CD4-positive, alpha-beta T cell treated with Interleukin-6 at 100 ng/mL for 8 hours (primary cell): ENCODE measurements around the gene GPBP1.

Source experiments
- DNase-seq: peaks from one replicate; pipeline ENCODE4 v3.0.0-alpha.2; 2020; ENCODE audit warnings: mixed read lengths, low spot score

GPBP1 gene

DNA sequence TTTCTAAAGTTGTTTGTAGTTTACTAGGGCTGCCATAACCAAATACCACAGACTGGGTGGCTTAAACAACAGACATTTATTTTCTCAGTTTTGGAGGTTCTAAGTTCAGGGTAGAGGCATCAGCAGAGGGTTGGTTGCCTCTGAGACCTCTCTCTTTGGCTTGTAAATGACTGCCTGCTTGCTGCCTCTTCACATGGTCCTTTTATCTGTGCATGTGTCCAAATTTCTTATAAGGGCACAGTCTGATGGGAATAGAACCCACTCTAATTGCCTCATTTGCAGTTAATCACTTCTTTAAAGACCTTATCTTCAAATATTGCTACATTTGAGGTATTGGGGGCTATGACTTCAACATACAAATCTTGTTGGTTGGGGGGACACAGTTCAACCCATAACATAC lies 36.8 kb downstream of the GPBP1 start:
- no peak for DNase-seq

DNA sequence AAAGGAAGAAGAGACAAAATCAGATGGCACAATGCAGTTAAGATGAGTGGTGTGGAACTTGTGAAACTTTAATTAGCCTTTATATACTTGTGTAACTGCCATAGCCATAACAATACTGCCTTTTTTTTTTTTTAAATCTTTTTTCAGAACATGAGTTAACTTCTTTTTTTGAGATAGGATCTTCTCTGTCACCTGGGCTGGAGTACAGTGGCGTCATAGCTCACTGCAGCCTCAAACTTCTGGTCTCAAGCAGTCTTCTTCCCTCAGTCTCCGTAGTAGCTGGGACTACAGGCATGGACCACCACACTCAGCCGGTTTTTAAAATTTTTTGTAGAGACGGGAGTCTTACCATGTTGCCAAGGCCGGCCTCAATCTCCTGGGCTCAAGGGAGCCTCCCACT lies 37.2 kb downstream of the GPBP1 start:
- no peak for DNase-seq

DNA sequence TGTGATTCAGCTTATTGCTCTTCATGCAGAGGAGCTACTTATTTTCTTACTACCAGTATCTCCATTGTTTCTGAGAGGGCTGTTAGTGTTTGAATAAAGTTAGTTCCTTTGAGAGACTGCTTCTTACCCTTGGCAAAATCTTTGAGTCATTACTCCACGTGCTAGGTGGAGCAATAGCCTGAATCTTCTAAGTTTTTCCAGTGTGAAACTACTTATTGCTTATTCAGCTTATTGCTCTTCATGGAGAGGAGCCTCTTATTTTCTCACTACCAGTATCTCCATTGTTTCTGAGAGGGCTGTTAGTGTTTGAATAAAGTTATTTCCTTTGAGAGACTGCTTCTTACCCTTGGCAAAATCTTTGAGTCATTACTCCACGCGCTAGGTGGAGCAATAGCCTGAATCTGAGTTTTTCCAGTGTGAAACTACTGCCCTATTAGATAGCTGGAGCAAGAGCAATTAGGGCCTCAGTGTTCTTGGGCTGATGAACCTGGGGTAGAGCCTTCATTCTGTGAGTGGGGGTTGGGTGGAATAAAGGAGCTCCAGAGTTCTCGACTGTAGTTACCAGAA lies 41.9 kb downstream of the GPBP1 start:
- DNase-seq = no peak

DNA sequence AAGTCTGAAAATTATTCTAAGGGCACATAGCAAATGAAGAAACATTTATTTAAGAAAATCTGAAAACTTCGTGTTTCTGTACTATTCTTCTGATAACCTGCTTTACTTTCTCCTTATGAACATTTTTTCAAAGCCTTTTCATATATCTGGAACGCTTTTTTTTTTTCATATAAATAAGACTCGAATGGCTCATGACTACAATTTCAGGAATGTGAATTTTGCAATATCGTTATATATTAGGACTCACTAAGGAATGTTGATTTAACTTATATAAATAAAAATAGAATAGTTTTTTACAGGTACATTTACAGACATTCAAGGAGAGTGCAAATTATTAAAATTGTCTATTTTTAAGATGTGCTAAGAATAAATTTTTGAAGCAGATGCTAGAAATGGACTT lies 42.9 kb downstream of the GPBP1 start:
- no peak for DNase-seq

DNA sequence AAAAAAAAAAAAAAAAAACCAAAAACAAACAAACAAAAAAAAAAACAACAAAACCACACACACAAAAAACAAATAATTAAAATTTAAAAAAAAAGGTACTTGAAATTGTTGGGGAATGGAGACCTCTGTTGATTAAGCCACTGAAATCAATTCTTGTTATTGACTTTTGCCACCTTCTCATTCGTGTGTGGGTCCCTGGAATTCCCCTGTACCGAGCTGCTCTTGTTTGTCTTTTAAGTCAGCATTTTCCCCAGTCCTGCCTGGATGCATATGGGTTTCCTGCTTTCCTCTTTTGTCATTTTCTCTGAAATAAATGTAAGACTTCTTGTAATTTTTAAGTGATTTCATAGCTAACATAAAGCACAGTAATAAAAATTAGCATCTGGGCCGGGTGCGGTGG lies 45.5 kb downstream of the GPBP1 start:
- DNase-seq = peak; percentile 8

DNA sequence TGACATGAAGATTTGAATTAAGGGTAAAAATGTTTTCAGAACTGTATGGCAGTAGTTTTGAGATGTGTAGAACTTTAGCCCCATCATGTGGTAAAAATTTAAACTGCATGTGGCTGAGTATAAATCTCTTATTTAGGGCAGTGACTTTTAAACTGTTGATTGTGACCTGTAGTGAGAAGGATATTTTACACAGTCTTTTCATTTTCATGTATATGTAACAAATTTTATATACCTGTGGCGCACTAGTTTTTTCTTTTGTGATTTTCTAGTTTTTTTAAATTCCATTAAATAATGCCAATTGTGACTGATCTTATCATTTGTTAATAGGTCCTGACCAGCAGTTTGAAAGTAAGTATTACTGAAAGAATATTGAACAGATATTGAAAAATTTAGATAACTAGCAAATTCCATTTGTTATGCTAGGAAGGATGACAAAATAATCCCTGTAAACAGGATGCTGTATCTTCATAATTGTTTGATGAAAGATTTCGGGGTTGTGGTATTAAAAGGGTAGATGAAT lies 47.2 kb downstream of the GPBP1 start:
- peak; percentile 63 for DNase-seq

DNA sequence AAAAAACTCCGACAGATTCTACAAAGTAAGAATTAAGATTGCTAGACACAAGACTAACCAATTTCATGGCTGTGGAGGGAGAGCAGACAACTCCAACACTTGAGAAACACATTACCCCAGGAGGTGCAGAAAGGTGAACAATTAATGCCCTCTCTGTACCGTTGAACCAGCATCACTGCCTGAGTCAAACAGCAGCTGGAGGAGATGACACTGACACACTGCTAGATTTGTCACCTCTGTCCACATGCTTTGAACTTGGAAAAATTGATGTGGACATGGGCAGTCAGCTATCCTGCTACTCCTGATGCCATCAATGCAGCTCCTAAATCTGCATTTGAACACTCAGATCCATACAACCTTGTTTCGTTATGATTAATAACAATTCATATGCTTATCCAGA lies 51.7 kb downstream of the GPBP1 start:
- DNase-seq = no peak

DNA sequence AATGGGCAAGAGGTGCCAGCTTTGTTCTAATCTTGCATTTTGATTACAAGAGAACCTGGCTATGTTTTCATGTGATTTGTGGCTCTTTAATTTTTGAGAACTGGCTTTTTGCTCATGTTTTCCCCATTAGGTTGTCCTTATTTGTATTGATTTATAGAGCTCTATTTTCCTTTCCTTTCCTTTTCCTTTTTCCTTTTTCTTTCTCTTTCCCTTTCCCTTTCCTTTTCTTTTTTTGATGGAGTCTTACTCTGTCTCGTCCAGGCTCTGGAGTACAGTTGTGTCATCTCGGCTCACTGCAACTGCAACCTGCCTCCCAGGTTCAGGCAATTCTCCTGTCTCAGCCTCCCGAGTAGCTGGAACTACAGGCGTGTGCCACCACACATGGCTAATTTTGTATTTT lies 55.5 kb downstream of the GPBP1 start:
- no peak for DNase-seq

DNA sequence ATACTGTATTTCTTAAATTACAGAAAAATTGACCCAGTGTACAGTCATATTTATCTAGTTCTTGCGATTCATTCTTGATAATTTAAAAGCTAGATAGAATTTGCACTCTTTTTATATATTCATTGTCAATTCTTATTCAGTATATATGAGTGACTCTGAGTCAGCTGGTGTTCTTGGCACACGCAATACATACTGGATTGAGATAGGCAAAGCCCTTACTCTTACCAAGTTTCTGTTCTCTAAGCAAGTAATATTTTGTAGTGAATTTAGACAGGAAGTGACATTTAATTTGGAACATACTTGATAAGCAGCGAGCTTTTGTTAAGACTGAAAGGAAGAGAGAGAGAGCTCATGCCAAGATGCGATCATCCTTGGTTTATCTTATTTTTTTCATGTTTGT lies 57.7 kb downstream of the GPBP1 start:
- DNase-seq = no peak

DNA sequence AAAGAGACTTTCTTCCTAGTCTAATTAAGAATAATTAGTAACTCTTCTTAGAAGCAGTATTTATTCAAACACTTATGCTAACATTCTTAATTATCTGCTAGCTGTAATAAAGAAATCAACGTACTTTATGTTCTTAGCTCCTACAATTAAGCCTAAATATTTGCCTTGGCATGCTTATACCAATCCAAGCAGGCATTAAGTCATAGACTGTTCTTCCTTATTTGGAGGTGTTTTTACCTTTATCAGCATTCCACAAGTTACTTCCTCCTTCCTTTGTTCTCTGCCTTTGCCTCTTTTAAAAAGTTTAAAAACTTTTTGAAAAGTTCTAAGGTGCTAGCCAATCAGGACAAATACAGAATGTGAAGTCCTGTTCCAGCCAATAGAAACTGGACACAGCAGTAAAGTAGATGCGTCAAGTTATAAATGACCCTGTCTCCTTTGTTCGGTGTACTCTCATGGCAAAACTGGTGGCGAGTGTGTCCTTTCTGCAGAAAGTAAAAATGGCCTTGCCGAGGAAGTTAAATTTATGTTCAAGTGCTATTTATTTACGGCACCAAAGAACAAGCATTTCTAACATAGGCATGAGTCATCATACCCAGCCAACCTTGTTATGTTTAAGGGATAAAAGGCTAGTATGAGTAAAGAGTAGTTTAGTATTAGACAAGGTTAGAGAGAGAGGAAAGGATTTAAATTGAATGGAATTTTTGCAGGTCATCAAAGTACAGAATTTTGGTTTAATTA lies 58.6 kb downstream of the GPBP1 start:
- no peak for DNase-seq

DNA sequence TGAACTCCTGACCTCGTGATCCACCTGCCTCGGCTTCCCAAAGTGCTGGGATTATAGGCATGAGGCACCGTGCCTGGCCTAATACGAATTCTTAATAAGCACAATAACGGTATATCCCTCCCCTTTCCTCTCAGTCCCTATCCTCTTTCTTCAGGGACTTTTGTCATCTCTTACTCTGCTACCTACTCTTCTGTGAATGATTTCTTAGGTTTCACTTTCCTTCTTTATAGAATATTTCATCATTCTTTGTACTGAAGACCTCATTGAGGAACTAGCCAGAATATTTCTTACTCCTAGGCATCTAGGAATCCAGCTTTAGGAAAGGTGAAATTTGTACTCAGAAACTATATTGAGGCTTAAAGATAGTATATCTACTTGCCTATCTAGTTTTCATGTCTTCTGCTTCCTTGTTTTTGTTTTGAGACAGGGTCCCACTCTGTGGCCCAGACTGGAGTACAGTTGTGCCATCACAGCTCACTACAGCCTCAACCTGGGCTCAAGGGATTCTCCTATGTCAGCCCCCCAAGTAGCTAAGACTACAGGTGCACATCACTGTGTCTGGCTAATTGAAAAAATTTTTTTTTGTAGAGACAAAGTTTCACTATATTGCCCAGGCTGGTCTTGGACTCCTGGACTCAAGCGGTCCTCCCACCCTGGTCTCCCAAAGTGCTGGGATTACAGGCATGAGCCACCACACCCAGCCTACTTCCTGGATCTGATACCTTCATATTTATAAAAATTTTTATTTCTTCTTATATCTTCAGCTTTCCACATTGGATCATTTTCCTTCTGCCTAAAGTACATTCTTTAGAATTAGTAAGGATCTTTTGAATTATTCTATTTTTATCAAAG lies 69.7 kb downstream of the GPBP1 start:
- DNase-seq = no peak

DNA sequence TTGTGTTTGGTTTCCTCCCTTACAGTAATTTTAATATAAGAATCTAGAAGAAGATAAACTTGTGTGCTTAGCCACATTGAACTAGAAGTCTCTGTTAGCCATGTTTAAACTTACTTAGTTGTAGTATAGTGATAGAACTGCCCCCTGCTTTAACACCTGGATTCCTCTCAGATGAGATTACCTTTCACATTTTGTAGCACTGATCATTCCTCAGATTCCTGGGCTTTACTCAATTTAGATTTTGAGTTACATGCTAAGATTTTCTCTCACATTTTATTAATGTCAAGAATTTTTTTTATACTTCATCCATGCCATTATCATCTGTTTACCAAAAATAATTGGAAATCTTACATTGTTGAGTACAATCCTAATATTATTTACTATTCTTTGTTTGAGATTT lies 70.5 kb downstream of the GPBP1 start:
- no peak for DNase-seq

DNA sequence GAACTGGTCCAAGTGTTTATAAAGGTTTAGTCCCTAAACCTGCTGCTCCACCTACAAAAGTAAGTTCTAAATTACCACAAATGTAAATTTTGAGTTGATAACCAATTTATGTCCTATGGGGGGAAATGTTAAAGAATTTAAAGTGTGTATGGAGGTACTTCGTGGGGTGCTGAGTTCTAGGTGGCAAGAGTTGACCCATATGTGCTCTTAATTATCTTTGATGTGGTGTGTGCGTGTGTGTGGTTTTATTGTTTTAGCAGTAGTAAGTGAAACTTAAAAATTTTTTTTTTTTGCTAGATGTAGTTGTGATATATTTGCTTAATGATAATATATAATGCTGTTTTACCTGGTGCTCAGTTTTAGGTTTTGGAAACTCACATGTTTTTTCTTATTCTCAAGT lies 72.6 kb downstream of the GPBP1 start:
- peak; percentile 28 for DNase-seq

DNA sequence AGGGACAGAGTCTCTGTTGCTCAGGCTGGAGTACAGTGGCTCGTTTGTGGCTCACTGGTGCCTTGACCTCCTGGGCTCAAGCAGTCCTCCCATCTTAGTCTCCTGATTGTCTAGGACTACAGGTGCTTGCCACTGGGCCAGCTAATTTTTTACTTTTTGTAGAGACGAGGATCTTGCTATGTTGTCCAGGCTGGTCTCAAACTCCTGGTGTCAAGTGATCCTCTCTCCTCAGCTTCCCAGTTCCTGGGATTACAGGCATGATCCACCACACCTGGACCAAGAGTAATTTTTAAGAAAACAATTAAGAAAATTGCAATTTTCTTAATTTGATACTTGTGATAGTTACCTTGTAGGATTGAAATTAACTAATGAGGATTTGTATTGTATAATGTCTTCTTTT lies 73.9 kb downstream of the GPBP1 start:
- DNase-seq = no peak

DNA sequence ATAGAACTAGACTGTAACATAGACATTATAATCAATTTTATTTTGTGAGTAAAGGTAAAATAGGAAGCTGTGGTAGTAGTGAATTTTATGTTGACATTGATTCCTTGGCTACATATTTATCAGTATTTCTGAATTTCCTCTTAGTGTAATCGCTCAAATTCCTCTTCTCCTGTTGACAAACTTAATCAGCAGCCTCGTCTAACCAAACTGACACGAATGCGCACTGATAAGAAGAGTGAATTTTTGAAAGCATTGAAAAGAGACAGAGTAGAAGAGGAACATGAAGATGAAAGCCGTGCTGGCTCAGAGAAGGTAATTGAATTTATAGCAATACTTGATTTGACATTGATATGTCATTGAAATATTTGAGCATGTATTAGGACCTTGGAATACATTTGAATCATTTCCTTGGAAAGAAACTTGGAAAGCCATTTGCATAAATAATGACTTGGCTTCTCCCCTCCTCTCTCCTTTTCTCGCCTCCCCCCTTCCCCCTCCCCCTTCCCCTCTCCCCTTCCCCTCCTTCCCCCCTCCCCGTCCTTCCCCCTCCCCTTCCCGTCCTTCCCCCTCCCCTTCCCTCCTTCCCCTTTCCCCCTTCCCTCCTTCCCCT lies 75.5 kb downstream of the GPBP1 start:
- DNase-seq = no peak

DNA sequence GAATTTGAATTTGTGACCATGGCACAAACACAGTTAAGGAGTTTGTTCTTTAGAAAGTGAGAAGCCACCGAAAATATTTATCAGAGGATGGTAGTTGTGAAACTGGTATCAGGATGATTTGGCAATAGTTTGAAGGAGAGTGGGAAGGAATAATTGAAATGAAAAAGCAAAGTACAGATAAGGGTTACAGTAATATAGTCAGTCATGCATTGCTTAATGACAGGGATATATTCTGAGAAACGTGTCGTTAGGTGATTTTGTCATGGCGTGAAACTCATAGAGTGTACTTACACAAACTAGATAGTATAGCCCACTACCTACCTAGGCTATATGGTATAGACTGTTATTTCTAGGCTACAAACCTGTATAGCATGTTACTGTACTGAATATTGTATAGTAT lies 84.2 kb downstream of the GPBP1 start:
- DNase-seq = no peak

DNA sequence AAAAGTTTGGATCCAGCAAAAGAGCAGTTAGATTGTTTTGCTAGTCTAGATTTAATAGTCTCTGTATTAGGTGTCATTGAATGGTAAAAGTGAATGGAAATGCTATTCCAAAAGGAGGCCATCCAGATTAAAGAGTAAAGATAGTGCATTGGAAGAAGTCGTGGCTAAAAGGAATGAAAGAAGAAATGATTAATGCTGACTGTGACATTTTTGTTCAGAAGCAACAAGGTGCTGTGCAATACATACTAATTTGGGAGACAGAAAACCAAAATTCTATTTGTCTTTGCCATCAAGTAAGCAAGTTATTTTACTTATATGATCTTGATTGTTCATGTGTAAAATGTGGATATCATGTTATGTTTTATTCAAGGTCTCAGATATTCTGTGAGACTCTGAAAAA lies 85.1 kb downstream of the GPBP1 start:
- DNase-seq = no peak

DNA sequence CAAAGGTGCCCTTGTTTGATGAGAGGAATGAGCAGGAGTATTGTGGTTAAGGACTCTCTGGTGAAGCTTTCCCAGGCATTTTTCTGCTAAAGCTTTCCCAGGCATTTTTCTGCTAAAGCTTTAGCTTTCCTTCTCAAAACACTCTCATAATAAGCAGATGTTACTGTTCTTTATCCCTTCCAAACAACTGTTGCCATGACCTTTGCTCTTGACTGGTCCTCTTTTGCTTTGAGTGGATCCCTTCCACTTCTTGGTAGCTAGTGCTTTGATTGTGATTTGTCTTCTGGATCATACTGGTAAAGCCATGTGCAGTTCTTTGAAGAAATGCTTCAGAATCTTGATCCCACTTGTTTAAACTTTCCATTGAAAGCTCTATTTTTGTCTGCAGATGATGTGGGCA lies 85.8 kb downstream of the GPBP1 start:
- no peak for DNase-seq

DNA sequence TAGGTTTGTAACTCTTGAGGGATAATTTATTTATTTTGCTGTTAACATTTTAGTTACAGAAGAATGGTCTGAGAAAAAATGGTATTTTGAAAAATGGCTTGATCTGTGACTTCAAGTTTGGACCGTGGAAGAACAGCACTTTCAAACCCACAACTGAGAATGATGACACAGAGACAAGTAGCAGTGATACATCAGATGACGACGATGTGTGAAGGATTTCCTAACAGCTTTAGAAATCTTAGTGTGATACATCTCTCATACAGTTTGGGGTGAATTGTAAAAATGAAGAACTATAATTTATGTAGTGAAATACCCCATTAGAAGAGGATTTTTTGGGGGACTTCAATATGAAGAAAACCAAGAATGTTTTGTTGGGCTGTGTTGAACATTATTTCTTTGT lies 88.7 kb downstream of the GPBP1 start:
- no peak for DNase-seq

DNA sequence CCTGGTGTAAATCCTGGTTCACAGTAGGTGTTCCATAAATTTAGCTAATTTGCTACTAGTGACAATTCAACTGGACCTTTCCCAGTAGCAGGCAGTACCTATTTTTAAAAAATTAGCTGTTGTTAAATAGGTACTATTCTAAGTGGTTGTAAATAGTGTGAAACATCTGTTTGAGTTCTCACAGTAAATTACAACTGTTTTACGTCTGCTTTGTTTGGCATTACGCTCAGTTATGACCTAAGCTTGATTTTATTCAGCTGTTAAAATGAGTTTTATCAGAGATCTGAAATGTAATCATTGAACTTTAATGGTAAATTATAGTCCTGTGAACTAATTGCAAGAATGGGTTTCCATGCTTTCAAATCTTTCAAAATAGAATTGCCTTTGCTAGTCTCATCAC lies 93.9 kb downstream of the GPBP1 start:
- no peak for DNase-seq

DNA sequence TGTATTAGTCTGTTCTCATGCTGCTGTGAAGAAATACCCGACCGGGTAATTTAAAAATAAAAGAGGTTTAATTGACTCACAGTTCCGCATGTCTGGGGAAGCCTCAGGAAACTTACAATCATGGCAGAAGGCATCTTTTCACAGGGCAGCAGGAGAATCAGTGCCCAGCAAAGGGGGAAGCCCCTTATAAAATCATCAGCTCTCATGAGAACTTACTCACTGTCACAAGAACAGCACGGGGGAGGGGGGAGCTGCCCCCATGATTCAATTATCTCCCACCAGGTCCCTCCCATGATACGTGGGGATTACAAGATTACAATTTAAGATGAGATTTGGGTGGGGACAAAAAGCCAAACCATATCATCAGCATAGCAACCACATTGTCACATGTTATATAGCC lies 102.5 kb downstream of the GPBP1 start:
- DNase-seq = no peak

DNA sequence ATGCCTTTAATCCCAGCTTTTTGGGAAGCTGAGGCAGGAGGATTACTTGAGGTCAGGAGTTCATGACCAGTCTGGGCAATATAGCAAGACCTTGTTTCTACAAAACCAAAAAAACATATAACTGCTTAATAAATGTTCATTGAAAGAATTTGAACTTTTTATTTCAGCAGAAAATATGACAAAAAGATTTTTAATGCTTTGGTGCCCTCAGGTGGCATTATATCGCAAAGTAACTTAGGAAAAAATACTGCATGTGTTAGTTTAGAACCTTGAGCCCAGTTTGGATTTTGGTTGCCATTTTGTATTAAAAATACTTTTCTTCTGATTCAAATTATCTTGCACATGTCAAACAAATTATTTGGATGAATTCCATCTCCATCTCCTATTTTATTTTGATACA lies 103.2 kb downstream of the GPBP1 start:
- no peak for DNase-seq

DNA sequence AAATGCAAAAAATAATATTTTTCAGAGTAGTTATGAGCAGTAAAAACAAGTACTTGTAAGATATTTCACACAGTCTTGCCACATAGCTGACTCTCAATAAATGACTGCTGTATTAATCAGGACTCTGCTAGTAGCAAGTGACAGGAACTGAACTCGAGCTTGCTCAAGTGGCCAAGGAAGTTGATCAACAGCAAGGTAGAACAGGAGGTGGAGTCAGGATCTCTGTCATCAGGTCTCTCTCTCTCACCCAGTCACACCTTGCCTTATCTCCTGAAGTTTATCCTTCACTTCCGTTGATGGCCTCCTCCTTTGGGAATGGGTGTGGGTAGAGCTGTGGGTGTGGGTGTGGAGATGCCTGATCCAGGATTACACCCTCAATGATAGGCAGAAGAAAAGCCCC lies 107.0 kb downstream of the GPBP1 start:
- DNase-seq = no peak
